Stimulated activated CD8-positive, alpha-beta memory T cell treated with anti-CD3 and anti-CD28 coated beads, Interleukin-4, amount 100 ng/mL, for 24 hours (primary cell): ENCODE results near the gene GLI3.

ENCODE experiments used
- DNase-seq: peaks from one replicate; pipeline ENCODE4 v3.0.0-alpha.2; 2020; ENCODE audit warnings: low read depth

GLI3 gene

DNA sequence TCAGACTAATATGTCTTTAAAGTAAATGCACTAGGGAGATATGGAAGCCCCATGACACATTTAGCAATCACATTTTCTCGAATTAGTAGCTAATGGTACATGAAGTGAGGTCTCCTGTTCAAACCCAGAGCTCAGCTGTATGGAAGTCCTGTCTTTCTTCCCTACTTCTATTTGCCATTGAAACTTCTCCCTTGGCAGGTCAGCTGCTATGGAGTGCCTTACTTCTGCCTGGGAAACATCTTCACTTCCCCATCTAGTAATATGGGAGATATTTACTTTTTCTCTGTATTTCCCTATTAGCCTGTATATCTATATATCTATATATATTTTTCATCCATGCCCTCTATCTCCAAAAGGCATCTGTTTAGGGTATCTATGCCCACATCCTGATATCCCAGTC, 308.8 kb downstream of the GLI3 start:
- no peak for DNase-seq

DNA sequence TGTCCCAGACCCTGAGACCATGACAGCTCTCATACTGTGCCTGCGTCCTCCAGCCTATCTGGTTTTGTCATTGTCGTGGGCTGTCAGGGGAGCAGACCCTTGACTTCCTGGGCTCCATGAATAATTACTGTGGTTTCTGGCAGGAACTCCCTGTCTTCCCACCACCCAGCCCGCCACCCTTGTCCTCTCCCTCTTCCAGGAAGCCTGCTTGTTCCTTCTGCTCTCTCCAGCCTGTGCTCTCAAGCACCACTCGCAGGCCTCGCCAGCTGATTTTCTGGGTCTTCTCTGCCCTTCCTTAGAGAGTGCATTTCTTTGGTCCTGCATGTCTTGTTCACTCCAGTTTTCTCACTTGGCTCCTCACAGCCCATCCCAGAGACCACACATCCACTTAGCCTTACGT, 309.6 kb downstream of the GLI3 start:
- DNase-seq = no peak

DNA sequence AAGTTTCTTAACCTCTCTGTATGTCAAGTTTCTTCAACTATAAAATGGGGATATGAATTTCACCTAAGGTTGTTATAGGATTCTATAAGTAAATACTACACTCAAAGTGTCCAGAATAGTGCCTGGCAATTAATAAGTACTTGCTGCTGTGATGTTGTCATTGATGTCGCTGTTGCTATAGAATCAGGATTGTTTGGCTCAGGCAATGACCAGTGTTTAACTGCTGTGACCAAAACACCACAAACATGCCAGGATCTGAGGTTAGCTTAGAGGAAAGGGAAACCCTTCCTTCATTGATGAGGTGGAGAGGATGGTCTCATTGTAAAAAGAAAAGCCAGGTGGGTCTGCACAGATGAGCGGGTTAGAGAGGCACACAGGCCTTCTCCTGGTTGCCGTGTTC, 311.1 kb downstream of the GLI3 start:
- no peak for DNase-seq

DNA sequence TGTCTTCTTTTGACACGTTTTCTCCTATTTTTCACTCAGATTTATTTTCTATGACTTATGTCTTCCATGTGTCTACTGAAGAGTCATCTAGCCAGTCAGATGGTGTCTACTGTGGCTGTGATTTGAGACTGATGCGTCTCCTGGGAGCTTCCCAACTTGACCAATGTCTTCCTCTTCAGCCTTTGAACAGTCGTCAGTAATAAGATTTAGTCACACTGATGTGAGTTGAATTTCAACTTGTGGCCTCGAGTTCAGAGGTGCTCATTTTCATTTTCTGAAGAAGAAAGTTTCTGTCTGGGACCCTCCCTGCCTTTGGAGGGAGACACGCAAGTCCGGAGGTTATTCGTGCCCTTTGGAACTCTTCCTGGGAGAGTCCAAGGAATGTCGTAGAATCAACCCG, 312.2 kb downstream of the GLI3 start:
- DNase-seq = no peak

DNA sequence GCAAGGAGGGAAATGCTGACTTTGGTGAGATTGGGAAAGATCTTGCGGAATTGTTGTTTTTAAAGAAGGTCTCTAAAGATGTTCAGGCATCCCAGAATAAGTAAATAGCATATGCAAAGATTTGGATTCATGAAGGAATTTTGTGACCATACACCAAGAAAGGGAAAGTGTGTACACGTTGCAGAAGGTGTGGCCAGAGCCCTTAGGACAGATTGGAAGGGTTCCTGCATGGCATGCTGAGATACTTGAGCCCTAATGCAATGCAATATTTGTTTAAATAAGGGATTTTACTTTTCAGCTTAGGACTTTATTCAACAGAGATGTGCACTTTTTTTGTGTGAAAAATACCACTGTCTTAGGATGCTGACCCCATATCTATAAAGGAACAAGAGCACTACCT, 314.6 kb downstream of the GLI3 start:
- no peak for DNase-seq

DNA sequence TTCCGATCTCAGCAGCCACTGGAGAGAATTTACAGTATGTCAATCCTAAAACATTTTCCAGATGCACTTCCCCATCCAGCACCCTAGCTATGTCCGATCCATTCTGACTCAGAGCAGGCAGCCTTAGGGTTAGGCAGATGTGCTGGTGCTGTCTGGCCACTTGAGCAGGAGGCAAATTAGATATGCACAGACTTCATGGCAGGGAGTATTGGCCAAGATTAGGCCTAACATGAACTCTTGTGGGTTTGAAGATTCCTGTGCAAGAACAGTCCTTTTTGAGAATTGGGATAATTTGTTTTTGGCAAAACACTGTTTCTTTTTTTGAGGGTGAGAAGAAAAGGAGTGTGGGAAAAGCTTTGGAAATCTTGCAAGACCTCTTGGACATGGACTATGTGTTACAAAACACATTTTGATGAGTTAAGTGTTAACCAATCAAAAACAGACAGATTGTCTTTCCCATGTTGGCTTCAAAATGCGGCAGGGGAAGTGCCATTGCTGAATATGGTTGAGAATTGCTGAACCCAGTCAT, 315.5 kb downstream of the GLI3 start:
- no peak for DNase-seq

DNA sequence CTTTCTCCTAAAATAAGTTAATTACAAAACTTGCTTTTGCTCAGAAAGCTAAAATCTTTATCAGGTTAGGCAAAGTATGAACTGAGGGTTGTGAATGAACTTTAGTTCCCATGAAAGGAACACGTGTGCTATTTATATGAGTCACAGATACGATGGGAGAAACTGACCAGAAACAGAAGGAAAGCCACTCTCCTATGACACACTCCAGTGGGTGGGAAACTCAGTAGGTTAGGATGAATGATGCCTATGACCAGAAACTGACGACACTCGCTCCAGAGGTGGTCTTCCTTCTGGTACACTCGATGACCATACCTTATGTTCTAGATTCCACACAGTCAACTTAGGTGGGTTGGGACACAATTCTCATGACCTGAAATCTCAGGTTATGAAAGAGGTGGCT, 318.4 kb downstream of the GLI3 start:
- no peak for DNase-seq

DNA sequence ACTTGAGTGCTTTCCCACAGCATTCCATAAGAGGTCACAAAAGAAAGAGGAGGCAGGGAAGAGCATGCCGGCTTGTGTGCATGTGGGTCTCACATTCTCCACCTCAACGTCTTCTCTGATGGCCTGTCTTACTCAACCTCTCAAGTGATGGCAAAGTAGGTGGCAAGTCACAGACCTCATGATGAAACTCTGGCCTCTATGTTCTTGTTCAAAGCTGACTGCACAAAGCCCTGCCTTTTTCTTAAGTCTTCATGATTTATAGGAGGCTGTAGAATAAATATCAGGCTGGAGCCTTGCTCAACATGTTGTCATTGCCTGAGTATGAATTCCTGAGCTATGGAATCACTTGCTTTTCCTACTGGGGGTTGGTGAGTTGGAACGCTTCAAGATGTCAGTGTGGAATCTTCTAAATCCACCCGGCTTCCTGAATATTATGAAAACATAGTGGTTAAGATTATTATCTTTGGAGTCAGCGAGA, 320.5 kb downstream of the GLI3 start:
- DNase-seq = no peak

DNA sequence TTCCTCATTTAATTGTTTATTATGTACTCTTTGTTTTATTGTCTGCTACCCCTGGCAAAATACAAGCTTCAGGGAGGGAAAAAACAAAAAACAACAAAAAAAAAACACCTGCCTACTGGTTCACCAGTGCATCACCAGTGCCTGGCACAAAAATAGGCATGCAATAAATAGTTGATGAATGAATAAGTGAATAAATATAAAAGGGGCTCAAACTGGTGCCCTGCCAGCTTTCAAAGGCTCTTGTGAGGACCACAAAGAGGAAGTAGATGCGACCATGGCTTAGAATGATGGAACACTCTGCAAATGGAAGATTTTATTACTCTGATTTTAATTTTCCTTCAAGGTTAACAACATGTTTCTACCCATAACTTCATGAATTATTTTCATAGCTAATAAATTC, 321.1 kb downstream of the GLI3 start:
- no peak for DNase-seq

DNA sequence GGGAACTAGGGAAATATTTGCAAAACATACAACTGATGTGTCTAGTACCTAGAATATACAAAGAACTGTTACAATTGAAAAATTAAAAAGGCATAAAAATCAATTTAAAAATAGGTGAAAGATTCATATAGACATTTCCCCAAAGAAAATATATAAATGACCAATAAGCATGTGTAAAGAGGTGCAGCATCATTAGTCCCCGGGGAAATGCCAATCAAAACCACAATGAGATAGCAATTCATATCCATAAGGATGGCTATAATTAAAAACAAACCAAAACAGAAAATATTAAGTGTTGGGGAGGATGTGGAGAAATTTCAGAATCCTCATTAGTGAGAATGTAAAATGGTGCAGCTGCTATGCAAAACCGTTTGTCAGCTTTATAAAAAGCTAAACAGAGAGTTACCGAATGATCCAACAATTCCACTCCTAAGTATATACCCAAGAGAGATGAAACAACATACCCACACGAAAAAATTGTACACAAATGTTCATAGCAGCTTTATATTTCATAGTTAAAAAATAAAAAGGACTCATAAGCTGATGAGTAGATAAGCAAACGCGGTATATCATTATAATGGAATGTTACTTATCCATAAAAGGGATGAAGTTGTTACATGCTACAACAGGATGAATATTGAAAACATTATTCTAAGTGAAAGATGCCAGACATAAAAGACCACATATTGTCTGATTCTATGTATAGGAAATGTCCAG, 324.0 kb downstream of the GLI3 start:
- DNase-seq = no peak

DNA sequence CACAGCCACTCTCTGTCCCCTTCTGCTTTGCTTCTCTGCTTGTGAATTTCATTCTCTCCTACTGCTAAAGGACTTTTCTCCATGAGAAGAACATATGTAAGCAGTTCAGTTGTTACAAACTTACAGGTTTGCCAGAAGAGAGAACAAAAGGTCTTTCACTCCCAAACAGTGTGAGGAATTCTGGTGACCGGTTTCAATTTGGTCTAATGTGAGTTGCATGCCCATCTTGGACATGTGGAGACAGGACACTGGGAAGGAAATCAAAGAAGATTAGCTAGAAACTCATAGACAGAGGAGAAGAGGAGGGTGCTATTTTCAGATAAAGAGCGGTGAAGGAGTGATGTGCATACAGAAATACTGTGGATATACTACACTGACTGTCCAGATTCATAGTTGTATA, 324.6 kb downstream of the GLI3 start:
- no peak for DNase-seq

DNA sequence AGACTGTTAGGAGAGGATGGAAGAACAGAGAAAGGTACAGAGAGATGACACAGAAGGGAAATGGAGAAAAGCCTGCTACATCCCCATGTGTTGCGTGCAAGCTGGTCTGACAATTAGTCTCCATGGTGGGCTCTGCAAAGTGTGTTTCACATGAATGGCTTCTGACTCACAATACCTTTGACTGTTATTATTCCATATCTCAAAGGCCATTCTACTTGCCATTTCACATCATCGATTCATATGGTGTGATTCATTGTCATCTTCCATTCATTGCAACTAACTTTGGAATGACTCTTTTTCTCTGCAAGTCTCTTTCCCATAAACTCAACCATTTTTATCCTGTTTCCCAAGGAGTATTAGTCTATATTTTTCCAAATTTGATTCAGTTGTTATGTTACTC, 325.2 kb downstream of the GLI3 start:
- no peak for DNase-seq
